Loucy (cell line): ENCODE results near the gene MAP3K19.
"Not testable (repeated sequence)": the region's sequence is repeated elsewhere in the genome, so short reads cannot be mapped to it uniquely, and the experiment has no call there.

Source experiments
- H2AFZ ChIP-seq: fragments of 200-600 bp; sonication (generic); 2 replicates; pipeline ENCODE4 v1.6.0; 2016; ENCODE audit warnings: antibody characterized with exemption, mild to moderate bottlenecking, low read length, moderate library complexity
- H3F3A ChIP-seq: fragments of 200-600 bp; 2 replicates; pipeline ENCODE4 v1.6.0; 2016; ENCODE audit warnings: antibody characterized with exemption, low read depth, mild to moderate bottlenecking
- H3K27me3 ChIP-seq: fragments of 200-600 bp; sonication (generic); 2 replicates; pipeline ENCODE4 v1.6.1; 2014; ENCODE audit warnings: low read length, mild to moderate bottlenecking; ENCODE audit not compliant: insufficient read depth, poor library complexity, severe bottlenecking
- H3K36me3 ChIP-seq: fragments of 200-600 bp; sonication (generic); 2 replicates; pipeline ENCODE4 v1.6.1; 2016; ENCODE audit warnings: low read length; ENCODE audit not compliant: insufficient read depth
- H3K4me1 ChIP-seq: fragments of 200-600 bp; sonication (generic); 2 replicates; pipeline ENCODE4 v1.5.1; 2014; ENCODE audit warnings: low read length, mild to moderate bottlenecking; ENCODE audit not compliant: insufficient read depth, poor library complexity, severe bottlenecking
- H3K4me2 ChIP-seq: fragments of 200-600 bp; sonication (generic); 2 replicates; pipeline ENCODE4 v1.6.0; 2014; ENCODE audit warnings: antibody characterized with exemption, low read length, low read depth, mild to moderate bottlenecking; ENCODE audit not compliant: poor library complexity, severe bottlenecking
- H3K4me3 ChIP-seq: fragments of 200-600 bp; sonication (generic); 2 replicates; pipeline ENCODE4 v1.5.1; 2014; ENCODE audit warnings: low read length, mild to moderate bottlenecking, mixed read lengths; ENCODE audit not compliant: poor library complexity, severe bottlenecking
- H3K79me2 ChIP-seq: fragments of 200-600 bp; sonication (generic); 2 replicates; pipeline ENCODE4 v1.6.1; 2014; ENCODE audit warnings: low read length; ENCODE audit not compliant: insufficient read depth
- H3K9ac ChIP-seq: fragments of 200-600 bp; sonication (generic); 2 replicates; pipeline ENCODE4 v1.6.0; 2014; ENCODE audit warnings: mild to moderate bottlenecking, low read depth, low read length, moderate library complexity; ENCODE audit not compliant: poor library complexity, severe bottlenecking
- H3K9me2 ChIP-seq: fragments of 200-600 bp; sonication (generic); replicated peaks from 2 replicates; pipeline ENCODE4 v1.6.1; 2016; ENCODE audit warnings: low read depth, low read length, mixed read lengths
- H3K9me3 ChIP-seq: fragments of 200-600 bp; sonication (generic); 2 replicates; pipeline ENCODE4 v1.6.1; 2014; ENCODE audit warnings: mild to moderate bottlenecking, antibody characterized with exemption, low read length, low read depth; ENCODE audit not compliant: insufficient read depth
- H4K20me1 ChIP-seq: fragments of 200-600 bp; sonication (generic); 2 replicates; pipeline ENCODE4 v1.6.0; 2014; ENCODE audit warnings: antibody characterized with exemption, low read length, mild to moderate bottlenecking; ENCODE audit not compliant: insufficient read depth, poor library complexity, severe bottlenecking
- CTCF ChIP-seq: fragments of 200-600 bp; sonication (generic); conservative IDR thresholded peaks from 2 replicates; pipeline ENCODE4 v1.5.1; 2014; ENCODE audit warnings: mild to moderate bottlenecking, antibody characterized with exemption, low read length
- EZH2phosphoT487 ChIP-seq: fragments of 200-600 bp; IDR thresholded peaks from 2 replicates; pipeline ENCODE4 v1.6.1; 2018; ENCODE audit warnings: antibody characterized with exemption, mild to moderate bottlenecking, moderate library complexity, borderline replicate concordance

Gene MAP3K19

GRCh38 chr2:134975281-134976009 lies 71.8 kb downstream of the MAP3K19 start:
- no peak overlapping the region for H3K4me2 ChIP-seq
- H3K9me3 ChIP-seq, result peaks cover 9% of the 10 kb centered on the region
- H4K20me1 ChIP-seq, result no peaks in the 10 kb centered on the region
- H3K4me3 ChIP-seq, result no peak overlapping the region
- no peak overlapping the region for H2AFZ ChIP-seq
- H3K9me2 ChIP-seq, result no peaks in the 10 kb centered on the region
- no peaks in the 10 kb centered on the region for H3K4me1 ChIP-seq
- no peaks in the 10 kb centered on the region for H3K79me2 ChIP-seq
- no peaks in the 10 kb centered on the region for H3F3A ChIP-seq
- H3K36me3 ChIP-seq, result no peaks in the 10 kb centered on the region
- H3K9ac ChIP-seq, result no peak overlapping the region
- no peaks in the 10 kb centered on the region for H3K27me3 ChIP-seq
- TF ChIP-seq EZH2phosphoT487 (no peak), CTCF (no peak)

GRCh38 chr2:134973241-134974138 lies 73.8 kb downstream of the MAP3K19 start:
- Histone ChIP-seq H3K9ac (no peak overlapping the region), H3K4me1 (no peaks in the 10 kb centered on the region), H3K4me2 (no peak overlapping the region), H3K36me3 (no peaks in the 10 kb centered on the region), H3K79me2 (no peaks in the 10 kb centered on the region), H3K9me3 (peaks cover 9% of the 10 kb centered on the region), H3F3A (no peaks in the 10 kb centered on the region), H3K4me3 (no peak overlapping the region), H3K9me2 (no peaks in the 10 kb centered on the region), H4K20me1 (no peaks in the 10 kb centered on the region), H3K27me3 (no peaks in the 10 kb centered on the region), H2AFZ (no peak overlapping the region)
- TF ChIP-seq CTCF, result no peak
- TF ChIP-seq EZH2phosphoT487, result no peak

GRCh38 chr2:134967166-134967565 lies 80.1 kb downstream of the MAP3K19 start:
- H3F3A ChIP-seq, H3K9me3 ChIP-seq, H2AFZ ChIP-seq, H3K4me2 ChIP-seq, H3K9me2 ChIP-seq, H3K79me2 ChIP-seq, H3K4me3 ChIP-seq, H3K27me3 ChIP-seq, H4K20me1 ChIP-seq, H3K4me1 ChIP-seq, H3K9ac ChIP-seq, H3K36me3 ChIP-seq: not testable (repeated sequence)
